Neutrophil (primary cell): ENCODE data around the gene CNOT1.
"Not testable (repeated sequence)": the region's sequence is repeated elsewhere in the genome, so short reads cannot be mapped to it uniquely, and the experiment has no call there.

ENCODE experiments used
- H3K27ac ChIP-seq: fragments of 200-600 bp; sonication (generic); 2 replicates; pipeline ENCODE4 v1.5.1; 2016; ENCODE audit warnings: mild to moderate bottlenecking, moderate library complexity
- H3K27me3 ChIP-seq: fragments of 200-600 bp; sonication (generic); 2 replicates; pipeline ENCODE4 v1.6.0; 2016; ENCODE audit warnings: mild to moderate bottlenecking
- H3K36me3 ChIP-seq: fragments of 200-600 bp; sonication (generic); 2 replicates; pipeline ENCODE4 v1.5.1; 2017
- H3K4me1 ChIP-seq, 2 experiments: fragments of 200-600 bp in 1 of 2; sonication (generic) in 1 of 2; 1 replicate in 1 of 2; 2 replicates in 1 of 2; pipeline versions ENCODE4 v1.5.1 to v1.6.1; 2013 to 2016; ENCODE audit warnings: low read depth in 1 of 2, low read length in 1 of 2, mild to moderate bottlenecking in 1 of 2, moderate library complexity in 1 of 2; ENCODE audit not compliant: control insufficient read depth in 1 of 2, insufficient read depth in 1 of 2
- H3K4me3 ChIP-seq, 2 experiments: fragments of 200-600 bp in 1 of 2; sonication (generic) in 1 of 2; 1 replicate in 1 of 2; 2 replicates in 1 of 2; pipeline ENCODE4 v1.5.1; 2013 to 2016; ENCODE audit warnings: low read depth in 1 of 2, low read length in 1 of 2, mild to moderate bottlenecking in 1 of 2, moderate library complexity in 1 of 2
- H3K9me3 ChIP-seq: fragments of 200-600 bp; sonication (generic); 2 replicates; pipeline ENCODE4 v1.5.1; 2016
- CTCF ChIP-seq: fragments of 200-600 bp; sonication (generic); IDR thresholded peaks from 2 replicates; pipeline ENCODE4 v1.5.1; 2016; ENCODE audit warnings: antibody characterized with exemption

CNOT1 gene

GRCh38 chr16:58579587-58579986 lies 50.0 kb downstream of the CNOT1 start:
- TF ChIP-seq CTCF = no peak
- no peak overlapping the region for H3K4me3 ChIP-seq
- H3K36me3 ChIP-seq = peaks cover 97% of the 10 kb centered on the region
- no peak overlapping the region for H3K27ac ChIP-seq
- H3K9me3 ChIP-seq = no peaks in the 10 kb centered on the region
- H3K4me1 ChIP-seq = peaks cover 21 to 22% of the 10 kb centered on the region in 2 experiments
- H3K27me3 ChIP-seq = no peaks in the 10 kb centered on the region

- peaks cover 100% of the 10 kb centered on the region for H3K36me3 ChIP-seq
- H3K4me3 ChIP-seq = no peak overlapping the region
- no peak for TF ChIP-seq CTCF
- no peaks in the 10 kb centered on the region for H3K27me3 ChIP-seq
- peaks cover 11 to 12% of the 10 kb centered on the region in 2 experiments for H3K4me1 ChIP-seq
- H3K9me3 ChIP-seq = no peaks in the 10 kb centered on the region
- no peak overlapping the region for H3K27ac ChIP-seq
These were observed 51.0 kb downstream of the CNOT1 start for GRCh38 chr16:58578642-58579041.

GRCh38 chr16:58577141-58577540 lies 52.5 kb downstream of the CNOT1 start:
- Histone ChIP-seq H3K4me3 (no peak overlapping the region), H3K4me1 (no peaks in the 10 kb centered on the region), H3K27ac (no peak overlapping the region), H3K27me3 (no peaks in the 10 kb centered on the region), H3K36me3 (peaks cover 99% of the 10 kb centered on the region), H3K9me3 (no peaks in the 10 kb centered on the region)
- TF ChIP-seq CTCF = no peak

GRCh38 chr16:58574895-58575294 lies 54.7 kb downstream of the CNOT1 start:
- no peak overlapping the region for H3K27ac ChIP-seq
- H3K4me1 ChIP-seq = no peaks in the 10 kb centered on the region
- no peak for TF ChIP-seq CTCF
- H3K9me3 ChIP-seq = no peaks in the 10 kb centered on the region
- no peak overlapping the region for H3K4me3 ChIP-seq
- peaks cover 99% of the 10 kb centered on the region for H3K36me3 ChIP-seq
- no peaks in the 10 kb centered on the region for H3K27me3 ChIP-seq

- not testable (repeated sequence) for H3K9me3 ChIP-seq, H3K4me3 ChIP-seq, H3K27me3 ChIP-seq, H3K27ac ChIP-seq, H3K4me1 ChIP-seq
- peaks cover 64% of the 10 kb centered on the region for H3K36me3 ChIP-seq
These were observed 63.9 kb downstream of the CNOT1 start for GRCh38 chr16:58565697-58566096.

- H3K27me3 ChIP-seq = no peaks in the 10 kb centered on the region
- H3K27ac ChIP-seq = no peak overlapping the region
- H3K9me3 ChIP-seq = no peaks in the 10 kb centered on the region
- TF ChIP-seq CTCF = no peak
- no peaks in the 10 kb centered on the region for H3K4me1 ChIP-seq
- H3K4me3 ChIP-seq = no peak overlapping the region
- H3K36me3 ChIP-seq = peaks cover 71% of the 10 kb centered on the region
These were observed 65.9 kb downstream of the CNOT1 start for GRCh38 chr16:58563775-58564174.
